Forelimb muscle (tissue), 1 donor: ENCODE measurements around the gene CD63. TPM values are rescaled to one million over a fixed set of nuclear protein-coding genes. Genes with fewer than 3 reads are reported as not detected.

Experiments
- DNase-seq: peaks from one replicate; pipeline ENCODE4 v3.0.0-alpha.2; 2013; ENCODE audit warnings: low read depth
- polyA plus RNA-seq: library from polyadenylated mRNA; unstranded; fragments of 120-200 nt; gene quantifications from one replicate; pipeline ENCODE4 v1.2.1, GENCODE V29; 2013; ENCODE audit not compliant: insufficient read length

CD63 gene
- polyA plus RNA-seq, 1 donor = 770 TPM

DNA sequence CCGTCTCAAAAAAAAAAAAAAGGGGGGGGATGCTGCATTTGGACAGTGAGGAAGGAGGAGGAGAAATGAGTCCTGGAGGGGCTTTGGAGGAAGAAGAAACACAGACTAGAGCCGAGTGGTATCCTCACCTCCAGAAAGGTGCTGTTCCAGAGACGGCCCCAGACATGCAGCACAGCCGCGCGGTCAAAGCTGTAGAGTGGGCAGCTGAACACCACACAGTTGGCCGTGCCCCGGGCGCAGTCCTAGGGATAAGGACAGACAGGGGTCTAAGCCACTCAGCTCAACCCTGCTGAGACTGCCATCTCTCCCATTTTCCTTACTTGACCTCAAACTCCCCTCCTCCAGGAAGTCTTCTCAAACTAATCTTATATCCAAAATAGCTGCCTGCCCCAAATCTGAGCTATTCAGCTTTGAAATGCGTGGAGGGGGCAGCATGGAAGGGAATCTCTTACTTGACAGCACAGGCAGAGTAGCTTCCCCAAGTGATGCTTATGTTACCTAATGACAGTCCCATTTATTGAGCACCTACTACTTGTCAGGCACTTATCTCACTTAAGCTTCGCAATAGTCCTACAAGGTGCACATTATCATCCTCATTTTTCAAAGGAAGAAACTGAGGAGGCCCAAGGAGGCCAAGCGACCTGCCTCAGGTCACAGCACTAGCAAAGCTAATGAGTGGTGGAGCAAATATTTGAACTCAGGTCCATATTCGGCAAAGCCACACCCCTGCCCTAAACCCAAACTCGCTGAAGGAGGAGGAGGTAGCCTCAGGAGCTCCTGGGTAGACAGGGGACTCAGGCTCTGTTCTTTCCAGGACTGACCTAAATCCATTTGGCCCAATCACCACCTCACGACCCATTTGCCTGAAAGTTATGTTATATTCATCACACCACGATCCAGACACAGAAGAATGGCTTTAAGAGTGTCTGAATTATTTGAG is 39.8 kb downstream of the CD63 start:
- no peak for DNase-seq

DNA sequence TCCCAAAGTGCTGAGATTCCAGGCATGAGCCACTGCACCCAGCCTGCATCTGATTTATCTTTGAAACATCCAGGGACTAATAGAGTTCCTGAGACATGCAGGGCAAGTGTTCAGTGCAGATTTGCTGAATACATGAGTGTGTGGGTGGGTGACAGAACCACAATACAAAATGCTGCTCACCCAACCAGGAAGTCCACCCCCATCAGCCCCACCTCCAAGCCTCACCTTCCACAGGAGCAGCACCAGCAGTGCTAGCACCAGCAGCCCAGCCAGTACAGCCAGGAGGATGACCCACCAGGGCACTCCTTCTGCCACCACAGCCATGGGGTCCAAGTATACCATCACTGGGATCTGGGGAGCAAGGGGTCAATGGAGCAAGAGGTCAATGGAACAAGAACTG is 41.1 kb downstream of the CD63 start:
- DNase-seq = no peak

DNA sequence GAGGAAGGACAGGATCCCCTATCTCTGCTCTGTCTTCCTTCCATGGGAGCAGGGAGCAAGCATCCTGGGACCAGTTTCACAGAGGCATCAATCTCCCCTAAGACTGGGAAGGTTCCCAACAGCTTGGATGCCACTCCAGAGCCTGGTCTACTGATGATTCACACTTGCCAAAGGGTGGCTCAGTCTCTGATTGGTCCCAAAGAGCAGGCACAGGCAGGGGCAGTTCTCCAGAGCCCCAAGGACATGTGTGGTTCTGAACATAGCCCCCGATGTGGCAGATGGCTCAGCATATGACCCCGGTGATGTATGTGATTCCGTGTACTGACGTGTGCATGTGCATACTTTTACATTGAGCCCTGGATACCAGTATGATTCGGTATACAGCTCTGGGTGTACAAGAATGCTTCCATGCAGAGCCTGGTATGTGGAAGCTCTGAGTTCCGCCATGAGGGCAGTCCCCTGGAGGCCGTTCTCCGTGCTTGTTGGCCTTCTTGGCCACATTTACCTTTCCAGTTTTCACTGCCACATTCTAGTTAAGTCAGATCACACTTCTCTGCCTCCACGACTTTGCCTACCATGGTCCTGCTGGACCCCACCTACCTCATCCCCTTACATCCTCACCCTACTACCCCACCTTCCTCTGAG is 42.3 kb downstream of the CD63 start:
- no peak for DNase-seq

DNA sequence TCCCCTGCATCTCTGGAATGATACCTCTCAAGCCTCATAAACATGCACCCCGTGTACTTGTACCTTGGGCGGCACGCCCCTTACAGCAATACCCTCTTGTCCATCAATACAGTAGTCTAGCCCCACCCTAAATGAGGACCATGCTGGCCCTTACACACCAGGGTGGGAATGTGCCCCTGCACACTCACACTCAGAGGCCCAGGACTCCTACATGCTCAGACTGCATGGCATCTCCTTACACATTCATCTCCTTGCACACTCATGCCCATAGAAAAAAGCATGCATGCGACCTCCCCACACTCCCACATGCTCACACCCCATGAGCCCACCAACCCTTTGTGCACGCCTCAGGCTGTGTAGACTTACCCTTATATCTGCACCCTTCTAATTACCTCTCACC is 43.1 kb downstream of the CD63 start:
- DNase-seq = no peak

DNA sequence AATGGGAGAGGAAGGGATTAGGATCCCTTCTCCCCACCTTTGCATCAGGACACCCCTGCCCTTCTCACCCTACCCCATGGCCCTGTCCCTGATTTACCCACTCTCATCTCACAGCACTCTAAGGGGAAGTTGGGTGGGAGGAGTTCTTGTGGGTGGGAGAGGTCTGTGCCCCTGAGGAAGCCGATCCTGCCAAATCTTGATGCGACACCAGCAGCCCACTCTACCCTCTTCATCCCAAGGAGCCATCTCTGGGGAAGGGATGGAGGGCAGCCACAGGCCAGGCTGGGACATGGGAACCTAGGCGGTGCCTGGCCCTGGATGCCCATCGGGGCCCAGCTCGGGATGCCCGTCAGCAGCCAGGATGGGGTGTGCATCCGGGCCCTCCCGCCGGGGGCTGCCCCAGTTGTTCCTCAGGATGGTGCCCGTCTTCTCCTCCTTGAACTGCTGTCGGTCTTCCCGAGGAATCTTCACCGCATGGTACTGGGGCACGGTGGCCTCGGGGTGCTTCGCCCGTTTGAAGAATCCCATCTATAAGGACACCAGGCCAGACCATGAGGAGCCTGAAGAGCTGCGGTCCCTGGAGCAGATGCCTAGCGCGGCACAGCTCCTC is 43.9 kb downstream of the CD63 start:
- DNase-seq = no peak

DNA sequence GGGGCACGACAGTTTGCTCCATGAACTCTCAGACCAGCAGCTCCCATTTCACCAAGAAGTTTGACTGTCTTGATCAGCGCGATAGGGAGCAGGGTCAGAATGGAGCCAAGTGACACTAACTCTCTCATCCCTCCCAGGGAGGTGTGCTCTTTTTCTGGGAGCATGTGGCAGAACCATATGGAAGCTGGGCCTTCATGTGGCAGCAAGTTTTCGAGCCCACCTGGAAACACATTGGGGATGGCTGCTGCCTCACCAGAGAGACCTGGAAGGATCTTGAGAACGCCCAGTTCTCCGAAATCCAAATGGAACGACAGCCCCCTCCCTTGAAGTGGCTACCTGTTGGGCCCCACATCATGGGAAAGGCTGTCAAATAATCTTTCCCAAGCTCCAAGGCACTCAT is 45.1 kb downstream of the CD63 start:
- no peak for DNase-seq

DNA sequence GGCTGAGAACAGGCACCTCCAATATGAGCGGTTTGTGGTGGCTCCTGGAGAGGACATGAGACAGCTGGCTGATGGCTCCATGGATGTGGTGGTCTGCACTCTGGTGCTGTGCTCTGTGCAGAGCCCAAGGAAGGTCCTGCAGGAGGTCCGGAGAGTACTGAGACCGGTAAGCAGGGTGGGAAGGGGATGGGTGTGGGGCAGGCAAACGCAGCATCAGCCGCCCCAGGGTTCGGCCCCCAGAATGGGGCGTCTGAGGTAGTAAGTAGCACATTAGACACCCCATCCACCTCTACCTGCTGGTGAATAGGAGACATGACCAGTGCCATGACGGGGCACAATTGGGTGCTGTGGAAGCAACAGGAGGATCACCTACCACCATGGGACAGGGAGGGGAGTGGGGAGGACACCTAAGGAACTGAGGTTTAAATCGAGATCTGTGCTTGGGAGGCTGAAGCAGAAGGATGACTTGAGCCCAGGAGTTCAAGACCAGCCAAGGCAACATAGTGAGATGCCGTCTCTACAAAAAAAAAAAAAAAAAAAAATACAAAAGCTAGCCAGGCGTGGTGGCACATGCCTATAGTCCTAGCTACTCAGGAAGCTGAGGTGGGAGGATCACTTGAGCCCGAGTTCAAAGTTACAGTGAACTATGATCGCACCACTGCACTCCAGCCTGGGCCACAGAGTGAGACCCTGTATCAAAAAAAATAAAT is 46.6 kb downstream of the CD63 start:
- DNase-seq = no peak

DNA sequence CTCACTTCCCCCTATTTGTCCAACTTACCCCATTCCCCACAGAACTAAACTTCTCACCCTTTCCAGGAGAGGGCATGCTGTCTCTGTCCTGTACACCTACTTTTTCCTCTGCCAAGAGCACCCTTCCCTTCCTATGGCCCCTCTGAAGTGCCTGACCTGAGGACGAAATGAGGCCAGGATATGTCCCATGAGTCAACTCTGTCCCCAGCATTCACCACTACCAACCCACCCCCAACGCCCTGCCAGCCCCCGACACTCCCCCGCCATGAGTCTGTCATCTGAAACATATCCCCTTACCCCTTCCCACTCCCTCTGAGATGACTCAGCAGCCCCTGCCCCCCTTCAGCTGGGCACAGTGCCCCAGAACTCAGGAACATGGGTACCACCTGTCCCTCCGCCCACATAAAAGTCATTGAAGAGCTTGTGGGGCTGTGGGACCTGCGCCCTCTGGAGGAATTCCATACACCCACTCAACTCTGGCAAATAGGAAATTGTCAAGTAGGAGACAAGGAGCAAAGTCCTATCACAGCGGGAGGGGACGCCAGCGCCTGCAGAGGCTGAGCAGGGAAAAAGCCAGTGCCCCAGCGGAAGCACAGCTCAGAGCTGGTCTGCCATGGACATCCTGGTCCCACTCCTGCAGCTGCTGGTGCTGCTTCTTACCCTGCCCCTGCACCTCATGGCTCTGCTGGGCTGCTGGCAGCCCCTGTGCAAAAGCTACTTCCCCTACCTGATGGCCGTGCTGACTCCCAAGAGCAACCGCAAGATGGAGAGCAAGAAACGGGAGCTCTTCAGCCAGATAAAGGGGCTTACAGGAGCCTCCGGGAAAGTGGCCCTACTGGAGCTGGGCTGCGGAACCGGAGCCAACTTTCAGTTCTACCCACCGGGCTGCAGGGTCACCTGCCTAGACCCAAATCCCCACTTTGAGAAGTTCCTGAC is 47.4 kb downstream of the CD63 start:
- no peak for DNase-seq

DNA sequence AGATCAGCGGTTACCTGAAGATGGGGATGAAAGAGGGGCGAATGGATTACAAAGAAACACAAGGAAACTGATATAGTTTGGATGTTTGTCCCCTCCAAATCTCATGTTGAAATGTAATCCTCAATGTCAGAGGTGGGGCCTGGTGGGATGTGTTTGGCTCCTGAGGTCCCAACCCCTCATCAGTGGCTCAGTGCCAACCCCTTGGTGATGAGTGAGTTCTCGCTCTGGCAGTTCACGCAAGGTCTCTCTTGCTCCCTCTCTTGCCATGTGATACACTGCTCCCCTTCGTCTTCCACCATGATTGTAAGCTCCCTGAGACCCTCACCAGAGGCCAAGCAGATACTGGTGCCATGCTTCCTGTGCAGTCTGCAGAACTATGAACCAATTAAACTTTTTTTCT is 49.1 kb downstream of the CD63 start:
- DNase-seq = no peak

DNA sequence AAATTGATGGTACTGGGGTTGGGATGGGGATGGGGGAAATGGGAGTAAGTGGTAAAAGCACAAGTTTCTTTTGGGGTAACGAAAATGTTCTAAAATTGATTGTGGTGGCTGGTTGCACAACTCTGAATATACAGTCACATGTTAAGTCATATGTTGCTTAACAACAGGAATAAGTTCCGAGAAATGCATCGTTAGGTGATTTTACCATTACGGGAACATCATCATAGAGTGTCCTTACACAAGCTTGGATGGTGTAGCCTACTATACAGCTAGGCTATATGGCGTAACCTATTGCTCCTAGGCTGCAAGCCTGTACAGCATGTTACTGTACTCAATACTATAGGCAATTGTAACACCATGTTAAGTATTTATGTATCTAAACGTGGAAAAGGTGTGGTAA is 52.1 kb downstream of the CD63 start:
- no peak for DNase-seq

DNA sequence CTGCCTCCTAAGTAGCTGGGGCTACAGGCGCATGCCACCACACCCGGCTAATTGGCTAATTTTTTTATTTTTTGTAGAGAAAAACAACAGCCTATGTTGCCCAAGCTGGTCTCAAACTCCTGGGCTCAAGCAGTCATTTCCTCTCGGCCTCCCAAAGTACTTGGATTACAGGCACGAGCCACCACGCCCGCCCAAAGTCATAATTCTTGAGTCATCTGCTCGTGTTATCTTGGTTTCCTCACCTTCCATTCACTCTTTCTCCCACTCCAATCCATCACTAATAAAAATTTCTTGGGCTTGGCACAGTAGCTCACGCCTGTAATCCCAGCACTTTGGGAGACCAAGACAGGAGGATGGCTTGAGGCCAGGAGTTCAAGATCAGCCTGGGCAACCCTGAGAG is 53.1 kb downstream of the CD63 start:
- DNase-seq = no peak

Other genes starting within 250 kb of the CD63 start
- not detected for gene OR6C68, start 236.6 kb downstream of the CD63 start, polyA plus RNA-seq
- not detected for gene OR6C4, start 179.4 kb downstream of the CD63 start, polyA plus RNA-seq
- not detected for gene OR2AP1, start 156.5 kb downstream of the CD63 start, polyA plus RNA-seq
- gene OR10P1, start 92.1 kb downstream of the CD63 start, polyA plus RNA-seq = not detected
- 409 TPM for gene ITGA7, start 21.1 kb downstream of the CD63 start, polyA plus RNA-seq
- 103 TPM for gene BLOC1S1, start 13.0 kb downstream of the CD63 start, polyA plus RNA-seq
- gene RDH5, start 8.6 kb downstream of the CD63 start, polyA plus RNA-seq = 31.3 TPM
- gene GDF11, start 14.1 kb upstream of the CD63 start, polyA plus RNA-seq = 17.2 TPM
- 68.8 TPM for gene SARNP, start 88.7 kb upstream of the CD63 start, polyA plus RNA-seq
- 15.9 TPM for gene ORMDL2, start 89.0 kb upstream of the CD63 start, polyA plus RNA-seq
- 20.6 TPM for gene DNAJC14, start 100.6 kb upstream of the CD63 start, polyA plus RNA-seq
- gene MMP19, start 113.9 kb upstream of the CD63 start, polyA plus RNA-seq = 2.7 TPM
- gene PYM1, start 198.9 kb upstream of the CD63 start, polyA plus RNA-seq = 17.9 TPM
- gene DGKA, start 202.2 kb upstream of the CD63 start, polyA plus RNA-seq = 15.0 TPM
- gene PMEL, start 237.0 kb upstream of the CD63 start, polyA plus RNA-seq = 1.1 TPM
- gene CDK2, start 237.8 kb upstream of the CD63 start, polyA plus RNA-seq = 23.4 TPM
- 129 TPM for gene RAB5B, start 245.1 kb upstream of the CD63 start, polyA plus RNA-seq